ENCODE results near the gene MMEL1.
A peak's percentile ranks its signal among the peaks of the same experiment; 100 is the strongest.

DNA sequence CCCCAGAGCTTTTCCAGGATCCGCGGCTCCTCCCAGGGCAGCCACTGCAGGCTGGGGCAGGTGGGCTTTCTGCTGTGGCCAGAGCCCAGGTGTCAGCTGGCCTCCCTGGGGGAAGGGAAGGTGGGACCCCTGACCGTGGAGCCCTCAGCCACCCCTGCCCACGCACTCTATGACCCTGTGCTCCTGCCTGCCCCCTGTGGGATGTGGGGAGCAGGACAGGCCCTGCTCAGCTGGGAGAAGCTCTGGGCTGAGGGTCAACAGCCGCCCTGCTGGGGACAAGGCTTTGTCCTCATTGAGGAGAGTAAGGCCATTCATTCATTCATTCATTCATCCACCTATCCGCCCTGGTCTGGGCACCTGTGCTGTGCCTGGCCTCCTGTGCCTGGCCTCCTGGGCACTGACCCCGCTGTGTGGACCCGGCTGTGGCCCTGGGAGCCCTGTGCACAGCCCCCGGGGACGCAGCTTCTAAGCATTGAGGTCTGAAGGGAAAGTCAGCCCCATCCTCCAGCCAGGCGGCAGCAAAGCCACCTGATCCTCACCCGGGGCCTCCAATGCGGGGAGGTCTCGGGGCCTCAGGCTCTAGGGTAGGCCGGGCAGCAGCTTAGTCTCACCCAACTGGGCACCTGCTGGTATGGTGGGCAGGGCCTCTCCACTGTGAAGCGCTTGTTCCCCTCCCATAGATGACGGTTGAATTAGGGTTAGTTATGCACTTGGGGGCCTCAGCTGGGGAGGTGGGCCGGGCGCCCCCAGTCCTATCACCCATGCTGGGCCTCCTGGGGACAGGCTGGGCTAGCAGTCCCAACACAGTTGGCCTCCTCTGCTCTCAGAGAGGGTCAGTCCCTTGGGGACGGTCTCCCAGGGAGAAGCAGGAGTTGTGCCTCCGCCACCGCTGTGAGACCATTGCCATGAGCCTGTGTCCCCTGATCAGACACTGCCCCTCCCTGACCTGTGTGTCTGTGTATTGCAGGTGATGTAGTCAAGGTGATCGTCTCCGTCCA, 70.6 kb downstream of the MMEL1 start:
- TF ChIP-seq EP300 (IDR thresholded peaks at IDR 0.05), result no peak
- TF ChIP-seq, protein P1, sequence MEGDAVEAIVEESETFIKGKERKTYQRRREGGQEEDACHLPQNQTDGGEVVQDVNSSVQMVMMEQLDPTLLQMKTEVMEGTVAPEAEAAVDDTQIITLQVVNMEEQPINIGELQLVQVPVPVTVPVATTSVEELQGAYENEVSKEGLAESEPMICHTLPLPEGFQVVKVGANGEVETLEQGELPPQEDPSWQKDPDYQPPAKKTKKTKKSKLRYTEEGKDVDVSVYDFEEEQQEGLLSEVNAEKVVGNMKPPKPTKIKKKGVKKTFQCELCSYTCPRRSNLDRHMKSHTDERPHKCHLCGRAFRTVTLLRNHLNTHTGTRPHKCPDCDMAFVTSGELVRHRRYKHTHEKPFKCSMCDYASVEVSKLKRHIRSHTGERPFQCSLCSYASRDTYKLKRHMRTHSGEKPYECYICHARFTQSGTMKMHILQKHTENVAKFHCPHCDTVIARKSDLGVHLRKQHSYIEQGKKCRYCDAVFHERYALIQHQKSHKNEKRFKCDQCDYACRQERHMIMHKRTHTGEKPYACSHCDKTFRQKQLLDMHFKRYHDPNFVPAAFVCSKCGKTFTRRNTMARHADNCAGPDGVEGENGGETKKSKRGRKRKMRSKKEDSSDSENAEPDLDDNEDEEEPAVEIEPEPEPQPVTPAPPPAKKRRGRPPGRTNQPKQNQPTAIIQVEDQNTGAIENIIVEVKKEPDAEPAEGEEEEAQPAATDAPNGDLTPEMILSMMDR (IDR thresholded peaks at IDR 0.05), result peak in 1 of 4 experiments; percentile 11
- no peak for TF ChIP-seq POLR2AphosphoS5 (IDR thresholded peaks at IDR 0.05)

All from sigmoid colon (tissue), 4 donors.